ENCODE measurements around the gene KDM6A.
"Not testable (repeated sequence)": the region's sequence is repeated elsewhere in the genome, so short reads cannot be mapped to it uniquely, and the experiment has no call there.

The KDM6A gene

GRCh38 chrX:45134315-45134731, 261.3 kb downstream of the KDM6A start:
- no peak for TF ChIP-seq CTCF (IDR thresholded peaks at IDR 0.05; ENCODE audit: borderline replicate concordance, control extremely low read depth, extremely low read depth, insufficient read depth, missing control alignments)
- in situ Hi-C loops (cut with MboI; ENCODE audit: low sequenced_read_pairs, unreplicated experiment): no loop called here
- DNase-seq (ENCODE audit: low spot score): no peak

DNA sequence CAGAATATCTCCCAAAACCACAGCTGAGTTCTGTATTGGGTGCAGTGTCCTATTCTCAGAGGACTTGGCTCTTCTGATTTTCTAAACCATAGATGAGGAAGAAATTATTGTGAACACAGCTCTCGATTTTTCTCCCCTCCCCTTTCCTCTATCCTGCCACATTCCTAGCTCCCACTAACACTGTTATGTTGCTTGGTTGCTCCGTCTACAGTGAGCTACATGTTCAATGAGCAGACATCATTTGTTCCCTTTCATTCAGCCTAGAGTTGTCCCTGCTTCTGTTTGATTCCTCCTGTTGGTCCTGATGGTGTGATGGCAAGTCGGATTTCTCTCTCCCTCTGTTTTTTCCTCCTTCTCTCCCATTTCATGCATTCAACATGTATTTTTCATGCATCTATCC, 261.8 kb downstream of the KDM6A start:
- DNase-seq (ENCODE audit: low spot score): no peak
- no peak for TF ChIP-seq CTCF (IDR thresholded peaks at IDR 0.05; ENCODE audit: borderline replicate concordance, control extremely low read depth, extremely low read depth, insufficient read depth, missing control alignments)
- in situ Hi-C loops (cut with MboI; ENCODE audit: low sequenced_read_pairs, unreplicated experiment): no loop called here

DNA sequence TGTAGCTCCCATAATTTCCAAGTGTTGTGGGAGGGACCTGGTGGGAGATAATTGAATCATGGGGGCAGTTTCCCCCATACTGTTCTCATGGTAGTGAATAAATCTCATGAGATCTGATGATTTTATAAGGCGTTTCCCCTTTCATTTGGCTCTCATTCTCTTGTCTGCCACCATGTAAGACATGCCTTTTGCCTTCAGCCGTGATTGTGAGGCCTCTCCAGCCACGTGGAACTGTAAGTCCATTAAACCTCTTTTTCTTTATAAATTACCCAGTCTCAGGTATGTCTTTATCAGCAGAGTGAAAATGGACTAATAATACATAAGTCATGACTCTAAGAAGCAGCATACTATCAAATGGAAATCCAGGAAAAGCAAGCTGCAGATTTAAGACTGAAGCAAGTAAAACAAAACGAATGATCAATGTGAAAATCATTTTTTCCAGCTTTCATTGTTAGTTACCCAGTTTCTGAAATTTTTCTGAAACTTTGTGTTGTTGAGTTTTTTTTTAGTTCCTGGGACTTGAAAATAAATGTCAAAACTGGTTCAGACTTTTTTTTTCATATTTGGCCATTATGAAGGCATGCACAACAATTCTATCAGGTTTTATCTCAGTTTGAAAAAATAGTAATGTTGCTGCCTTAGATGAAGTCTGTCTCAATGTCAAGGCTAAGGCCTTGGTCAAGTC, 262.5 kb downstream of the KDM6A start:
- in situ Hi-C loops (cut with MboI; ENCODE audit: low sequenced_read_pairs, unreplicated experiment); DNase-seq (ENCODE audit: low spot score): not testable (repeated sequence)

GRCh38 chrX:45137531-45137930, 264.5 kb downstream of the KDM6A start:
- in situ Hi-C loops (cut with MboI; ENCODE audit: low sequenced_read_pairs, unreplicated experiment): no loop called here

GRCh38 chrX:45138525-45138924, 265.5 kb downstream of the KDM6A start:
- DNase-seq (ENCODE audit: low spot score): no peak
- in situ Hi-C loops (cut with MboI; ENCODE audit: low sequenced_read_pairs, unreplicated experiment): no loop called here
- TF ChIP-seq CTCF (IDR thresholded peaks at IDR 0.05; ENCODE audit: borderline replicate concordance, control extremely low read depth, extremely low read depth, insufficient read depth, missing control alignments): no peak

More at GRCh38 chrX:45137531-45137930, 264.5 kb downstream of the KDM6A start:
- no peak for TF ChIP-seq CTCF (IDR thresholded peaks at IDR 0.05; ENCODE audit: borderline replicate concordance, control extremely low read depth, extremely low read depth, insufficient read depth, missing control alignments)
- DNase-seq (ENCODE audit: low spot score): no peak

GRCh38 chrX:45140812-45141211, 267.8 kb downstream of the KDM6A start:
- TF ChIP-seq CTCF (IDR thresholded peaks at IDR 0.05; ENCODE audit: borderline replicate concordance, control extremely low read depth, extremely low read depth, insufficient read depth, missing control alignments): no peak
- in situ Hi-C loops (cut with MboI; ENCODE audit: low sequenced_read_pairs, unreplicated experiment): no loop called here

DNA sequence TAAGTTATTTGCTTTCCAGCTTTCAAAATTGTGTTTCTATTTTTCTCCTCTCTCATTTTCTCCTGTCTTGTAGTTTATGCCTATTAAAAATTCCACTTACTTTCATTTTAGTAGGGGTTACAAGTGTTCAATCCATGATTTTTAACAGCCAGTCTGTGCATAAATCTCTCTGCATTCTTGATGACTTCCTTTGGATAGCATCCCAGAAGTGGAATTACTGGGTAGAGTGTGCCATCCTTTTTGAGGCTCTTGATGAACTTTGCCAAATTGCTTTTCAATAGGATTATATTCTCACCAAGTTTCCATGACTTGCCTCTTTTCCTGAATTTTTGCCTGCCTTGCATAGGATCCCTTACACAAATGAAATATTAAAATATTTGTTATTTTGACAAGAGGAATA, 269.2 kb downstream of the KDM6A start:
- TF ChIP-seq CTCF (IDR thresholded peaks at IDR 0.05; ENCODE audit: borderline replicate concordance, control extremely low read depth, extremely low read depth, insufficient read depth, missing control alignments): no peak
- in situ Hi-C loops (cut with MboI; ENCODE audit: low sequenced_read_pairs, unreplicated experiment): no loop called here
- DNase-seq (ENCODE audit: low spot score): no peak

More at GRCh38 chrX:45140812-45141211, 267.8 kb downstream of the KDM6A start:
- DNase-seq (ENCODE audit: low spot score): no peak
